Endothelial cell of umbilical vein (primary cell): ENCODE data around the gene GPR108. TPM values are rescaled to one million over a fixed set of nuclear protein-coding genes. Genes with fewer than 3 reads are reported as not detected.

Experiments
- BruUV-seq: library from RNA; stranded (reverse); fragments of 400-500 nt; replicated peaks from 2 replicates; lab custom pipeline; 2021; lab: Mats Ljungman, UMichigan
- CTCF ChIA-PET: fragments of 300-600, 350-600 bp; sonication (Branson Sonifier 250); formaldehyde crosslinking; loops from one replicate; lab custom pipeline; 2021; ENCODE audit warnings: antibody characterized with exemption, inconsistent platforms; lab: Charles Lee
- POLR2A ChIA-PET: fragments of 300-600, 350-600 bp; sonication (Branson Sonifier 250); formaldehyde crosslinking; loops from one replicate; lab custom pipeline; 2021; ENCODE audit warnings: antibody characterized with exemption, inconsistent platforms; lab: Charles Lee
- DNase-seq: peaks from one replicate; pipeline ENCODE4 v3.0.0-alpha.2; 2011; ENCODE audit warnings: low read depth, low spot score
- FAIRE-seq: peaks from 2 replicates; lab custom pipeline; 2011; peaks lifted over from hg19 to GRCh38; lab: Jason Lieb, UNC
- H2AFZ ChIP-seq: 2 replicates; pipeline ENCODE4 v1.6.0; 2012; ENCODE audit warnings: low read depth, low read length, control low read depth, inconsistent platforms
- H3K27ac ChIP-seq: 2 replicates; pipeline ENCODE4 v1.5.1; 2011; ENCODE audit warnings: low read depth, mild to moderate bottlenecking, control low read depth, low read length, moderate library complexity; ENCODE audit not compliant: insufficient read depth
- H3K27me3 ChIP-seq, 2 experiments: 2 replicates each; pipeline versions ENCODE4 v1.6.0 to v1.6.1; 2011; ENCODE audit warnings: low read length in 2 of 2, mixed read lengths in 1 of 2; ENCODE audit not compliant: control insufficient read depth in 2 of 2, insufficient read depth in 2 of 2
- H3K36me3 ChIP-seq, 2 experiments: 2 replicates in 1 of 2; 3 replicates in 1 of 2; pipeline ENCODE4 v1.5.1; 2011; ENCODE audit warnings: low read length in 2 of 2, mild to moderate bottlenecking in 1 of 2, moderate library complexity in 1 of 2; ENCODE audit not compliant: control insufficient read depth in 2 of 2, insufficient read depth in 2 of 2; ENCODE audit errors: extremely low read depth in 1 of 2
- H3K4me1 ChIP-seq: 3 replicates; pipeline ENCODE4 v1.5.1; 2011; ENCODE audit warnings: mild to moderate bottlenecking, low read length; ENCODE audit not compliant: control insufficient read depth, insufficient read depth; ENCODE audit errors: extremely low read depth
- H3K4me2 ChIP-seq: 2 replicates; pipeline ENCODE4 v1.6.1; 2011; ENCODE audit warnings: low read length, control low read depth, mixed read lengths; ENCODE audit not compliant: insufficient read depth
- H3K4me3 ChIP-seq, 3 experiments: fragments of 200-600 bp in 1 of 3; sonication (generic), shearing (Covaris generic) in 1 of 3; replicated peaks in 1 of 3; 2 replicates each; pipeline ENCODE4 v1.5.1; 2011 to 2016; ENCODE audit warnings: control low read depth in 3 of 3, low read length in 3 of 3, mild to moderate bottlenecking in 2 of 3, inconsistent platforms in 1 of 3, low read depth in 1 of 3, moderate library complexity in 1 of 3; ENCODE audit not compliant: insufficient read depth in 1 of 3
- H3K79me2 ChIP-seq: 2 replicates; pipeline ENCODE4 v1.6.0; 2012; ENCODE audit warnings: low read length, inconsistent platforms; ENCODE audit not compliant: control insufficient read depth, insufficient read depth
- H3K9ac ChIP-seq: replicated peaks from 2 replicates; pipeline ENCODE3; 2011; ENCODE audit warnings: low read length, control low read depth; ENCODE audit not compliant: insufficient read depth; ENCODE audit errors: extremely low read depth
- H3K9me1 ChIP-seq: replicated peaks from 3 replicates; pipeline ENCODE4 v1.6.0; 2011; ENCODE audit warnings: mild to moderate bottlenecking, low read length; ENCODE audit not compliant: control insufficient read depth, insufficient read depth; ENCODE audit errors: extremely low read depth
- H3K9me3 ChIP-seq: replicated peaks from 2 replicates; pipeline ENCODE4 v1.5.1; 2012; ENCODE audit warnings: low read length, inconsistent platforms; ENCODE audit not compliant: control insufficient read depth, insufficient read depth
- H4K20me1 ChIP-seq: replicated peaks from 2 replicates; pipeline ENCODE3; 2011; ENCODE audit warnings: mild to moderate bottlenecking, low read length; ENCODE audit not compliant: control insufficient read depth, insufficient read depth; ENCODE audit errors: extremely low read depth
- EZH2 ChIP-seq: IDR thresholded peaks from 2 replicates; pipeline ENCODE4 v1.6.1; 2012; ENCODE audit warnings: borderline replicate concordance, low read depth, mild to moderate bottlenecking, moderate library complexity, low read length, inconsistent platforms; ENCODE audit not compliant: severe bottlenecking
- FOS ChIP-seq: IDR thresholded peaks from 2 replicates; pipeline ENCODE4 v1.6.1; 2011; ENCODE audit warnings: mild to moderate bottlenecking, low read length, moderate library complexity, borderline replicate concordance; ENCODE audit not compliant: insufficient read depth
- GATA2 ChIP-seq: IDR thresholded peaks from 2 replicates; pipeline ENCODE4 v1.7.0; 2011; ENCODE audit warnings: low read depth, mild to moderate bottlenecking, moderate library complexity, mixed read lengths, low read length; ENCODE audit not compliant: insufficient read length, insufficient read depth
- JUN ChIP-seq: IDR thresholded peaks from 2 replicates; pipeline ENCODE4 v1.6.1; 2011; ENCODE audit warnings: borderline replicate concordance, low read depth; ENCODE audit not compliant: insufficient read length, insufficient read depth
- MYC ChIP-seq: IDR thresholded peaks from one replicate; pipeline ENCODE4 v1.6.1; 2011; ENCODE audit warnings: mild to moderate bottlenecking, low read depth, low read length
- POLR2A ChIP-seq: IDR thresholded peaks from 2 replicates; pipeline ENCODE4 v1.6.1; 2012; ENCODE audit warnings: low read depth, mild to moderate bottlenecking, control low read depth, low read length
- POLR2AphosphoS5 ChIP-seq: IDR thresholded peaks from 2 replicates; pipeline ENCODE4 v1.6.1; 2012; ENCODE audit warnings: low read depth, mild to moderate bottlenecking, control low read depth, low read length, moderate library complexity; ENCODE audit not compliant: insufficient read depth
- dilution Hi-C: fragments of 300-500 bp; cut with MboI; formaldehyde crosslinking; loops from one replicate; pipeline ENCODE4 v1.15.0; 2019; ENCODE audit warnings: low sequenced_read_pairs; ENCODE audit not compliant: extremely low pct_ligation_motif_present
- intact Hi-C: fragments of 100-400 bp; cut with micrococcal nuclease; formaldehyde crosslinking; loops from one replicate; pipeline ENCODE4 v1.10.0; 2022
- polyA plus RNA-seq, 4 experiments: library from polyadenylated mRNA; depleted of rRNA in 3 of 4; stranded (reverse) in 3 of 4; unstranded in 1 of 4; fragments of >200 nt; gene quantifications; 2 replicates each; pipeline versions ENCODE4 v1.2.1 to v1.2.3, GENCODE V29; 2011 to 2012; ENCODE audit warnings: missing spikeins in 1 of 4
- total RNA-seq: library from RNA; stranded (reverse); gene quantifications from 2 replicates; pipeline ENCODE4 v1.2.3, GENCODE V29; 2021
- TF ChIP-seq, protein P1 (sequence below): IDR thresholded peaks from 2 replicates; pipeline ENCODE4 v1.6.1; 2011; ENCODE audit not compliant: insufficient read depth, insufficient read length
- TF ChIP-seq, protein P2 (sequence below), 2 donors: IDR thresholded peaks; 1 replicate in 1 of 2; 2 replicates in 1 of 2; pipeline ENCODE4 v1.5.1; 2011; ENCODE audit warnings: low read length in 2 of 2, mild to moderate bottlenecking in 2 of 2, moderate library complexity in 2 of 2, control low read depth in 1 of 2, inconsistent platforms in 1 of 2, low read depth in 1 of 2; ENCODE audit not compliant: insufficient read depth in 1 of 2; ENCODE audit errors: extremely low read depth in 1 of 2

Gene GPR108
- total and polyA plus RNA-seq, 2 donors (not counting 3 experiments of a cell fraction or from before 2014, with no cell fraction given): 68.5 to 80.2 TPM

DNA sequence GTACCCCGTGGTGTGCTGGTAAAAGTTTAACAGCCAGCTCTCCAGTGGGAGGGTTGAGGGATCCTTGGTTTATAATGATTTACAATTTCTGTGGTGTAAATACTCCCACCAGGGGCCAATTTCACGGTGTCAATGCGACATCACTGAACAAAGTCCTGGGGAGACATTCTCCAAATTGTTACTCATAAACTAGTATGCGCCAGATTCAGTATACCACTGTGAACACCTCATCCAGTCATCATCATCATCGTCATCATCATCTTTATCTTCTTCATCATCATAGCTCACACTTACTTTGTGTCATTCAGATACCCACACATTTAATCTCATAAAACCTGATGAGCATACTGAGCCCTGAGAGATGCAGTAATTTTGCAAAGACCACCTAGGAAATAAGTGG, 50.3 kb downstream of the GPR108 start:
- no peaks in the 10 kb centered on the region for H4K20me1 ChIP-seq
- peaks cover 0 to 1% of the 10 kb centered on the region in 2 experiments for H3K27me3 ChIP-seq
- ChIA-PET POLR2A (no interaction called here), CTCF (interaction anchor here (1.0 to 1.2 kb wide), 3 partner anchors 9 to 40 kb away, joined by 3 to 4 read pairs (median 3); no protein-coding TSS in a partner anchor)
- DNase-seq (no peak), FAIRE-seq (no peak)
- H3K9me1 ChIP-seq: no peaks in the 10 kb centered on the region
- no peaks in the 10 kb centered on the region for H3K4me1 ChIP-seq
- H3K79me2 ChIP-seq: no peaks in the 10 kb centered on the region
- H3K4me3 ChIP-seq: no peak overlapping the region
- dilution Hi-C loops: no loop called here
- H3K9me3 ChIP-seq: no peaks in the 10 kb centered on the region
- H3K4me2 ChIP-seq: no peak overlapping the region
- H3K36me3 ChIP-seq: no peaks in the 10 kb centered on the region
- no TSS peak for BruUV-seq
- intact Hi-C loops: no loop called here
- no peak overlapping the region for H3K27ac ChIP-seq
- H3K9ac ChIP-seq: no peak overlapping the region
- TF ChIP-seq POLR2AphosphoS5 (no peak), JUN (no peak), MYC (no peak), FOS (no peak), EZH2 (no peak), POLR2A (no peak), GATA2 (no peak)
- TF ChIP-seq, protein P1, sequence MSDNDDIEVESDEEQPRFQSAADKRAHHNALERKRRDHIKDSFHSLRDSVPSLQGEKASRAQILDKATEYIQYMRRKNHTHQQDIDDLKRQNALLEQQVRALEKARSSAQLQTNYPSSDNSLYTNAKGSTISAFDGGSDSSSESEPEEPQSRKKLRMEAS: no peak
- TF ChIP-seq, protein P2, sequence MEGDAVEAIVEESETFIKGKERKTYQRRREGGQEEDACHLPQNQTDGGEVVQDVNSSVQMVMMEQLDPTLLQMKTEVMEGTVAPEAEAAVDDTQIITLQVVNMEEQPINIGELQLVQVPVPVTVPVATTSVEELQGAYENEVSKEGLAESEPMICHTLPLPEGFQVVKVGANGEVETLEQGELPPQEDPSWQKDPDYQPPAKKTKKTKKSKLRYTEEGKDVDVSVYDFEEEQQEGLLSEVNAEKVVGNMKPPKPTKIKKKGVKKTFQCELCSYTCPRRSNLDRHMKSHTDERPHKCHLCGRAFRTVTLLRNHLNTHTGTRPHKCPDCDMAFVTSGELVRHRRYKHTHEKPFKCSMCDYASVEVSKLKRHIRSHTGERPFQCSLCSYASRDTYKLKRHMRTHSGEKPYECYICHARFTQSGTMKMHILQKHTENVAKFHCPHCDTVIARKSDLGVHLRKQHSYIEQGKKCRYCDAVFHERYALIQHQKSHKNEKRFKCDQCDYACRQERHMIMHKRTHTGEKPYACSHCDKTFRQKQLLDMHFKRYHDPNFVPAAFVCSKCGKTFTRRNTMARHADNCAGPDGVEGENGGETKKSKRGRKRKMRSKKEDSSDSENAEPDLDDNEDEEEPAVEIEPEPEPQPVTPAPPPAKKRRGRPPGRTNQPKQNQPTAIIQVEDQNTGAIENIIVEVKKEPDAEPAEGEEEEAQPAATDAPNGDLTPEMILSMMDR (IDR thresholded peaks at IDR 0.05; ENCODE audit: extremely low read depth in 1 of 2, insufficient read depth in 1 of 2, low read depth in 1 of 2, low read length in 2 of 2): no peak
- H2AFZ ChIP-seq: no peak overlapping the region
